GM12878 (cell line): Measurements from ENCODE around the gene ZNF880. TPM values are rescaled to one million over a fixed set of nuclear protein-coding genes. Genes with fewer than 3 reads are reported as not detected.
A peak's percentile ranks its signal among the peaks of the same experiment; 100 is the strongest.

Experiments used
- ATAC-seq: fragments of 200-7000 bp; cut with Tn5 transposase; 3 replicates; pipeline ENCODE4 v1.9.1; 2020; ENCODE audit warnings: mild to moderate bottlenecking, moderate library complexity
- BruUV-seq: library from RNA; stranded (reverse); fragments of 400-500 nt; replicated peaks from 2 replicates; lab custom pipeline; 2021; lab: Mats Ljungman, UMichigan
- CTCF ChIA-PET: fragments of 300-600 bp; sonication (Branson Sonifier 250); formaldehyde crosslinking; extraction: SDS; loops from one replicate; lab custom pipeline; 2021; ENCODE audit warnings: inconsistent platforms; lab: Yijun Ruan, JAX
- POLR2A ChIA-PET: fragments of 350-600 bp; formaldehyde crosslinking; extraction: SDS; loops from one replicate; lab custom pipeline; 2021; ENCODE audit warnings: inconsistent platforms; lab: Charles Lee
- RAD21 ChIA-PET: fragments of 300-600 bp; sonication (Branson Sonifier 250); formaldehyde crosslinking; loops from one replicate; lab custom pipeline; 2023; ENCODE audit warnings: antibody characterized with exemption; ENCODE audit not compliant: unreplicated experiment; lab: Charles Lee
- SMC1A ChIA-PET: fragments of 300-600 bp; sonication (Branson Sonifier 250); formaldehyde crosslinking; loops from one replicate; lab custom pipeline; 2023; ENCODE audit not compliant: unreplicated experiment, uncharacterized antibody; lab: Charles Lee
- DNase-seq: peaks from one replicate; pipeline ENCODE4 v3.0.0-alpha.2; 2011; ENCODE audit warnings: low read depth, low spot score
- FAIRE-seq: peaks from 3 replicates; lab custom pipeline; 2011; peaks lifted over from hg19 to GRCh38; lab: Jason Lieb, UNC
- H2AFZ ChIP-seq: 2 replicates; pipeline ENCODE4 v1.6.0; 2011; ENCODE audit warnings: low read depth, low read length, control low read depth; ENCODE audit not compliant: control insufficient read depth
- H3K27ac ChIP-seq: 2 replicates; pipeline ENCODE4 v1.5.1; 2011; ENCODE audit warnings: control low read depth; ENCODE audit not compliant: control insufficient read depth, insufficient read depth
- H3K27me3 ChIP-seq, 2 experiments: replicated peaks in 1 of 2; 2 replicates each; pipeline versions ENCODE4 v1.6.0 to v1.6.1; 2011; ENCODE audit warnings: low read length in 1 of 2; ENCODE audit not compliant: control insufficient read depth in 2 of 2, insufficient read depth in 2 of 2
- H3K36me3 ChIP-seq, 2 experiments: 2 replicates each; pipeline ENCODE4 v1.5.1; 2011; ENCODE audit warnings: low read length in 1 of 2; ENCODE audit not compliant: control insufficient read depth in 2 of 2, insufficient read depth in 2 of 2
- H3K4me1 ChIP-seq: 2 replicates; pipeline ENCODE4 v1.6.1; 2011; ENCODE audit warnings: mild to moderate bottlenecking, low read length, moderate library complexity, mixed read lengths; ENCODE audit not compliant: control insufficient read depth, insufficient read depth
- H3K4me2 ChIP-seq: 2 replicates; pipeline ENCODE4 v1.6.0; 2011; ENCODE audit warnings: control low read depth; ENCODE audit not compliant: control insufficient read depth, insufficient read depth
- H3K4me3 ChIP-seq: fragments of 200-600 bp; sonication (generic); 2 replicates; pipeline ENCODE4 v1.5.1; 2016
- H3K79me2 ChIP-seq: 2 replicates; pipeline ENCODE4 v1.6.0; 2011; ENCODE audit warnings: low read length; ENCODE audit not compliant: control insufficient read depth, insufficient read depth
- H3K9ac ChIP-seq: 2 replicates; pipeline ENCODE4 v1.8.0; 2011; ENCODE audit warnings: low read length, control low read depth, mixed read lengths; ENCODE audit not compliant: control insufficient read depth, insufficient read depth
- H3K9me3 ChIP-seq: replicated peaks from 3 replicates; pipeline ENCODE4 v1.5.1; 2011; ENCODE audit warnings: mild to moderate bottlenecking, low read length; ENCODE audit not compliant: control insufficient read depth, insufficient read depth
- H4K20me1 ChIP-seq: 2 replicates; pipeline ENCODE4 v1.6.0; 2011; ENCODE audit not compliant: control insufficient read depth, insufficient read depth
- CBFB ChIP-seq: IDR thresholded peaks from 2 replicates; pipeline ENCODE4 v1.6.1; 2016; ENCODE audit warnings: antibody characterized with exemption, low read depth
- CBX3 ChIP-seq: fragments of 200-600 bp; sonication (generic); IDR thresholded peaks from 2 replicates; pipeline ENCODE4 v1.6.1; 2016; ENCODE audit warnings: low read depth, borderline replicate concordance
- TCF3 ChIP-seq: IDR thresholded peaks from 2 replicates; pipeline ENCODE4 v1.6.1; 2012; ENCODE audit warnings: low read depth, mild to moderate bottlenecking, low read length, borderline replicate concordance; ENCODE audit not compliant: insufficient read depth
- WGBS: methylation state at CpG from one replicate; pipeline ENCODE4 v1.1.6; 2016; ENCODE audit warnings: low lambda C conversion rate; ENCODE audit not compliant: insufficient replicate concordance, insufficient coverage; ENCODE audit errors: missing lambda C conversion rate; 5-methylcytosine and 5-hydroxymethylcytosine counted together
- in situ Hi-C: fragments of 300-500 bp; cut with MboI; formaldehyde crosslinking; loops from 9 replicates; pipeline ENCODE4 v1.14.3; 2018; ENCODE audit warnings: mixed read lengths
- intact Hi-C: fragments of 100-400 bp; cut with micrococcal nuclease; formaldehyde crosslinking; loops from one replicate; pipeline ENCODE4 v1.14.2; 2022; ENCODE audit not compliant: unreplicated experiment
- polyA plus RNA-seq, 11 experiments: library from polyadenylated mRNA; depleted of rRNA in 4 of 11; unstranded in 6 of 11; stranded (reverse) in 5 of 11; fragments of >200 nt; fragmentation: Nextera tagmentation in 4 of 11; fragmentation: Illumina TruSeq in 1 of 11; extraction: Ambion mirVana in 4 of 11; extraction: Trizol in 1 of 11; gene quantifications; 1 replicate in 1 of 11; 2 replicates in 10 of 11; pipeline versions ENCODE4 v1.2.1 to v1.2.3, GENCODE V29; 2011 to 2016; ENCODE audit warnings: inconsistent platforms in 2 of 11, missing spikeins in 2 of 11, low read depth in 1 of 11
- total RNA-seq, 4 experiments: library from RNA; depleted of rRNA in 3 of 4; stranded (reverse); fragments of >200 nt in 3 of 4; fragmentation: Illumina TruSeq in 1 of 4; extraction: Trizol in 1 of 4; gene quantifications; 2 replicates each; pipeline versions ENCODE4 v1.2.1 to v1.2.3, GENCODE V29; 2013 to 2021
- TF ChIP-seq, protein P1 (sequence below): fragments of 450-650 bp; IDR thresholded peaks from 2 replicates; pipeline ENCODE4 v1.6.1; 2017; ENCODE audit warnings: mild to moderate bottlenecking, moderate library complexity

Gene ZNF880
- total and polyA plus RNA-seq, 10 of the 15 experiments (the other 5 are each of a cell fraction or from before 2014, with no cell fraction given): 14.4 to 45.2 (median 21.9) TPM

DNA sequence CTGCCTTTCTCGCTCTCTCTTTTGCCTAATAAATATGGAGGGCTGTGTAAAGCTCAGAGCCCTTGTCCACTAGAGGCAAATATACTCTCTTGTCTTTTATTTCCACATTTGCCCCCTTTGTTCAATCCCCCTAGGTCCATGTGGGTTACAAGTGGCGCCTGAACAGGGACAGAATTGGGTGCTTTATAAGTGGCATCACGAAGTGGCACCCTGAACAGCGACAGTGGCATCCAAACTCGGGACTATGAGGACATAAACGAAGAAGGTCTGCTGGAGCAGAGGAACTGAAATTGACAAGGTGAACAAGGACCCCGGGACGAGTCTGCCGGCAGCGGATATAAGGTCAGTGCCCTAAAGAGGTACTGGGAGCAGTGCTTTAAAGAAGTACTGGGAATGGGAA lies 38.0 kb upstream of the ZNF880 start:
- ChIA-PET RAD21 (no interaction called here), POLR2A (no interaction called here), CTCF (no interaction called here), SMC1A (no interaction called here)
- Histone ChIP-seq H3K9me3 (peaks cover 14% of the 10 kb centered on the region), H3K4me2 (no peak overlapping the region), H3K27ac (no peak overlapping the region), H3K4me1 (no peaks in the 10 kb centered on the region), H3K27me3 (no peaks in the 10 kb centered on the region), H3K9ac (no peak overlapping the region), H3K4me3 (no peak overlapping the region), H3K36me3 (no peaks in the 10 kb centered on the region), H4K20me1 (no peaks in the 10 kb centered on the region), H3K79me2 (no peaks in the 10 kb centered on the region), H2AFZ (no peak overlapping the region)
- no peak for DNase-seq
- FAIRE-seq: no peak
- in situ Hi-C loops: no loop called here
- ATAC-seq: no peak
- intact Hi-C loops: no loop called here
- BruUV-seq: no TSS peak
- TF ChIP-seq TCF3 (no peak), CBFB (no peak), CBX3 (0 out of 2 replicates have a peak, but pooled peaks have one; percentile 77)
- TF ChIP-seq, protein P1, sequence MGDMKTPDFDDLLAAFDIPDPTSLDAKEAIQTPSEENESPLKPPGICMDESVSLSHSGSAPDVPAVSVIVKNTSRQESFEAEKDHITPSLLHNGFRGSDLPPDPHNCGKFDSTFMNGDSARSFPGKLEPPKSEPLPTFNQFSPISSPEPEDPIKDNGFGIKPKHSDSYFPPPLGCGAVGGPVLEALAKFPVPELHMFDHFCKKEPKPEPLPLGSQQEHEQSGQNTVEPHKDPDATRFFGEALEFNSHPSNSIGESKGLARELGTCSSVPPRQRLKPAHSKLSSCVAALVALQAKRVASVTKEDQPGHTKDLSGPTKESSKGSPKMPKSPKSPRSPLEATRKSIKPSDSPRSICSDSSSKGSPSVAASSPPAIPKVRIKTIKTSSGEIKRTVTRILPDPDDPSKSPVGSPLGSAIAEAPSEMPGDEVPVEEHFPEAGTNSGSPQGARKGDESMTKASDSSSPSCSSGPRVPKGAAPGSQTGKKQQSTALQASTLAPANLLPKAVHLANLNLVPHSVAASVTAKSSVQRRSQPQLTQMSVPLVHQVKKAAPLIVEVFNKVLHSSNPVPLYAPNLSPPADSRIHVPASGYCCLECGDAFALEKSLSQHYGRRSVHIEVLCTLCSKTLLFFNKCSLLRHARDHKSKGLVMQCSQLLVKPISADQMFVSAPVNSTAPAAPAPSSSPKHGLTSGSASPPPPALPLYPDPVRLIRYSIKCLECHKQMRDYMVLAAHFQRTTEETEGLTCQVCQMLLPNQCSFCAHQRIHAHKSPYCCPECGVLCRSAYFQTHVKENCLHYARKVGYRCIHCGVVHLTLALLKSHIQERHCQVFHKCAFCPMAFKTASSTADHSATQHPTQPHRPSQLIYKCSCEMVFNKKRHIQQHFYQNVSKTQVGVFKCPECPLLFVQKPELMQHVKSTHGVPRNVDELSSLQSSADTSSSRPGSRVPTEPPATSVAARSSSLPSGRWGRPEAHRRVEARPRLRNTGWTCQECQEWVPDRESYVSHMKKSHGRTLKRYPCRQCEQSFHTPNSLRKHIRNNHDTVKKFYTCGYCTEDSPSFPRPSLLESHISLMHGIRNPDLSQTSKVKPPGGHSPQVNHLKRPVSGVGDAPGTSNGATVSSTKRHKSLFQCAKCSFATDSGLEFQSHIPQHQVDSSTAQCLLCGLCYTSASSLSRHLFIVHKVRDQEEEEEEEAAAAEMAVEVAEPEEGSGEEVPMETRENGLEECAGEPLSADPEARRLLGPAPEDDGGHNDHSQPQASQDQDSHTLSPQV: no peak
- 69% methylated on average over 10 of the region's 10 CpGs for WGBS
